Measurements from ENCODE around the gene ZNF761. TPM values are rescaled to one million over a fixed set of nuclear protein-coding genes. Genes with fewer than 3 reads are reported as not detected.

Gene ZNF761
- polyA plus RNA-seq, 2 of the 4 experiments (the other 2 are of a cell fraction) = 6.6 to 21.4 TPM

GRCh38 chr19:53389978-53390377, 41.8 kb upstream of the ZNF761 start:
- Histone ChIP-seq H3K27ac (no peak overlapping the region), H3K4me2 (no peak overlapping the region), H3K9me3 (peaks cover 84% of the 10 kb centered on the region), H3K4me3 (no peak overlapping the region), H3K4me1 (no peaks in the 10 kb centered on the region)
- no peak for FAIRE-seq
- ATAC-seq = no peak
- CTCF ChIA-PET = no interaction called here
- POLR2A ChIA-PET = no interaction called here
- 54% methylated on average over 14 of the region's 22 CpGs for WGBS (ENCODE audit: missing lambda C conversion rate)
- TF ChIP-seq CEBPB (IDR thresholded peaks at IDR 0.05) = no peak
- no peak for TF ChIP-seq EHF (CRISPR knock-in tag; IDR thresholded peaks at IDR 0.05)
- no peak for TF ChIP-seq SREBF2 (IDR thresholded peaks at IDR 0.05)
- no peak for TF ChIP-seq HES2 (IDR thresholded peaks at IDR 0.05)
- no peak for TF ChIP-seq KDM1A (IDR thresholded peaks at IDR 0.05; ENCODE audit: low read depth)
- no peak for TF ChIP-seq ZNF302 (CRISPR knock-in tag; IDR thresholded peaks at IDR 0.05)
- TF ChIP-seq PHF8 (IDR thresholded peaks at IDR 0.05; ENCODE audit: borderline replicate concordance, low read depth) = no peak
- no peak for TF ChIP-seq CHD2 (IDR thresholded peaks at IDR 0.05; ENCODE audit: low read length, partially characterized antibody)
- no peak for TF ChIP-seq ZSCAN20 (CRISPR knock-in tag; IDR thresholded peaks at IDR 0.05)
- no peak for TF ChIP-seq HDAC2 (IDR thresholded peaks at IDR 0.05)
- TF ChIP-seq EHMT2 (IDR thresholded peaks at IDR 0.05; ENCODE audit: low read depth) = no peak
- TF ChIP-seq, protein P1, sequence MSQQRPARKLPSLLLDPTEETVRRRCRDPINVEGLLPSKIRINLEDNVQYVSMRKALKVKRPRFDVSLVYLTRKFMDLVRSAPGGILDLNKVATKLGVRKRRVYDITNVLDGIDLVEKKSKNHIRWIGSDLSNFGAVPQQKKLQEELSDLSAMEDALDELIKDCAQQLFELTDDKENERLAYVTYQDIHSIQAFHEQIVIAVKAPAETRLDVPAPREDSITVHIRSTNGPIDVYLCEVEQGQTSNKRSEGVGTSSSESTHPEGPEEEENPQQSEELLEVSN (IDR thresholded peaks at IDR 0.05; ENCODE audit: borderline replicate concordance, low read depth) = no peak
- no peak for TF ChIP-seq FOSL2 (IDR thresholded peaks at IDR 0.05)
- no peak for TF ChIP-seq FOSL2 (CRISPR knock-in tag; IDR thresholded peaks at IDR 0.05)
- TF ChIP-seq HOXA7 (CRISPR knock-in tag; IDR thresholded peaks at IDR 0.05) = no peak
- no peak for TF ChIP-seq BCL3 (IDR thresholded peaks at IDR 0.05)
- TF ChIP-seq CBX2 (IDR thresholded peaks at IDR 0.05; ENCODE audit: borderline replicate concordance, low read depth) = no peak
- TF ChIP-seq ZFP36 (IDR thresholded peaks at IDR 0.05; ENCODE audit: borderline replicate concordance, partially characterized antibody) = no peak
- TF ChIP-seq POLR2AphosphoS2 (conservative IDR thresholded peaks at IDR 0.05; ENCODE audit: low read length) = no peak
- TF ChIP-seq RNF2 (IDR thresholded peaks at IDR 0.05; ENCODE audit: borderline replicate concordance, low read depth) = no peak
- DNase-seq (ENCODE audit: low read depth in 1 of 2, low spot score in 1 of 2) = no peak

DNA sequence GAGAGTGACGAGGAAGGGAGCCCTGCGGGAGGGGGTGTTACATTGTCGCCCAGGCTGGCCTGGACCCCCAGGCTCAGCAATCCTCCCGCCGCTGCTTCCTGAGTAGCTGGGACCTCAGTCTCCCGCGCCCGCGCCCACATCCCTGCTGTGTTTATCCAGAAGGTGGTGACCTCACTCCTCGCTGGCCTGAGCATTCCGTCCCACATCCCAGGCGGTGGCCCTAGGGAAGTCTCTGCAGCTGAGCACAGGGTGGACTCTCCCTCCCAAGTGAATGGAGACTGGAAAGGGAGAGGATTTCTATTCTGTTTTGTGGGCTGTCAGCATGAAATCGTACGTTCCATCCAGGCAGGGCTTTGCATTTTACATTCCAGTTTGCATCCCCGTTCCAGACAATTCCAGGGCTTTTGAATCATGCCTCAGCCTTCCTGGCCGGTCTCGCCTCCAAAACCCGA, 37.2 kb upstream of the ZNF761 start:
- H3K4me1 ChIP-seq = no peaks in the 10 kb centered on the region
- ATAC-seq (peak in 1 of 2 experiments; percentile 12; a peak in 3 of 6 replicates), FAIRE-seq (no peak), DNase-seq (ENCODE audit: low read depth in 1 of 2, low spot score in 1 of 2) (no peak)
- peaks cover 78% of the 10 kb centered on the region for H3K9me3 ChIP-seq
- peak overlapping the region; percentile 99 for H3K4me3 ChIP-seq
- WGBS (ENCODE audit: missing lambda C conversion rate) = 57% methylated on average over 18 of the region's 18 CpGs
- TF ChIP-seq NFE2L2 (conservative IDR thresholded peaks at IDR 0.05; ENCODE audit: low read length) (no peak), SMC3 (IDR thresholded peaks at IDR 0.05) (no peak), HES2 (IDR thresholded peaks at IDR 0.05) (no peak), ZFP36 (IDR thresholded peaks at IDR 0.05; ENCODE audit: borderline replicate concordance, partially characterized antibody) (no peak), HEYL (CRISPR knock-in tag; IDR thresholded peaks at IDR 0.05) (no peak), KDM5A (IDR thresholded peaks at IDR 0.05) (no peak)
- TF ChIP-seq, protein P1 (IDR thresholded peaks at IDR 0.05; ENCODE audit: borderline replicate concordance, low read depth) = no peak
- H3K27ac ChIP-seq = no peak overlapping the region; a peak in 1 of 6 replicates
- ChIA-PET POLR2A (interaction anchor here (0.6 to 1.2 kb wide), 5 partner anchors 44 to 1205 kb away, joined by 3 to 12 read pairs (median 11); partner anchors contain the start of gene ZNF845), CTCF (no interaction called here)
- peak overlapping the region; percentile 95 for H3K4me2 ChIP-seq
